ENCODE results near the gene C11orf54.
A peak's percentile ranks its signal among the peaks of the same experiment; 100 is the strongest.

GRCh38 chr11:93718057-93718563 lies 23.4 kb upstream of the C11orf54 start:
- TF ChIP-seq CTCF (IDR thresholded peaks at IDR 0.05 in 2 of 3, conservative IDR thresholded peaks at IDR 0.05 in 1 of 3; ENCODE audit: control insufficient read depth in 2 of 3, extremely low read depth in 1 of 3, insufficient read depth in 1 of 3, low read depth in 3 of 3, low read length in 3 of 3) (no peak), POLR2A (IDR thresholded peaks at IDR 0.05; ENCODE audit: low read depth, low read length) (no peak), RAD21 (IDR thresholded peaks at IDR 0.05; ENCODE audit: insufficient read depth, low read depth, low read length) (no peak), KAT2A (conservative IDR thresholded peaks at IDR 0.05; ENCODE audit: control insufficient read depth, low read depth, low read length) (no peak), E2F4 (IDR thresholded peaks at IDR 0.05; ENCODE audit: low read depth, low read length) (no peak), EZH2 (IDR thresholded peaks at IDR 0.05; ENCODE audit: borderline replicate concordance, control insufficient read depth, low read depth, low read length) (no peak), STAT3 (IDR thresholded peaks at IDR 0.05; ENCODE audit: low read depth, low read length) (0 out of 2 replicates have a peak, but pooled peaks have one; percentile 41), ZNF217 (IDR thresholded peaks at IDR 0.05) (no peak)
